Cardiac fibroblast (primary cell): ENCODE results near the gene ORM2.
A peak's percentile ranks its signal among the peaks of the same experiment; 100 is the strongest.

Experiments
- DNase-seq, 2 donors: peaks; one replicate each; pipeline versions ENCODE4 v3.0.0 to v3.0.0-alpha.2; 2010; ENCODE audit warnings: low read depth in 2 of 2
- H3K4me3 ChIP-seq, 2 donors: replicated peaks in 1 of 2; 1 replicate in 1 of 2; 2 replicates in 1 of 2; pipeline ENCODE4 v1.5.1; 2011; ENCODE audit warnings: low read depth in 2 of 2, low read length in 2 of 2, mild to moderate bottlenecking in 2 of 2, moderate library complexity in 1 of 2
- CTCF ChIP-seq: IDR thresholded peaks from one replicate; pipeline ENCODE4 v1.5.1; 2011; ENCODE audit warnings: low read depth, mild to moderate bottlenecking, low read length, inconsistent platforms

The ORM2 gene

GRCh38 chr9:114303571-114303970 lies 26.1 kb upstream of the ORM2 start:
- no peak for TF ChIP-seq CTCF
- DNase-seq, result no peak
- no peak overlapping the region for H3K4me3 ChIP-seq

GRCh38 chr9:114303977-114304376 lies 25.7 kb upstream of the ORM2 start:
- H3K4me3 ChIP-seq, result no peak overlapping the region
- no peak for DNase-seq
- TF ChIP-seq CTCF, result no peak

- no peak for DNase-seq
Observed at GRCh38 chr9:114304416-114305188, 25.1 kb upstream of the ORM2 start.

GRCh38 chr9:114307899-114308267 lies 21.8 kb upstream of the ORM2 start:
- H3K4me3 ChIP-seq, result no peak overlapping the region
- DNase-seq, result peak; percentile 39 to 49
- TF ChIP-seq CTCF, result no peak

More at GRCh38 chr9:114304416-114305188, 25.1 kb upstream of the ORM2 start:
- no peak for TF ChIP-seq CTCF
- no peak overlapping the region for H3K4me3 ChIP-seq

GRCh38 chr9:114308361-114308950 lies 21.2 kb upstream of the ORM2 start:
- no peak for DNase-seq
- TF ChIP-seq CTCF, result no peak
- H3K4me3 ChIP-seq, result no peak overlapping the region

GRCh38 chr9:114309096-114309495 lies 20.6 kb upstream of the ORM2 start:
- no peak overlapping the region for H3K4me3 ChIP-seq
- TF ChIP-seq CTCF, result no peak
- no peak for DNase-seq
